Thyroid gland (tissue), 4 donors: ENCODE results near the gene ADGRF3. TPM values are rescaled to one million over a fixed set of nuclear protein-coding genes. Genes with fewer than 3 reads are reported as not detected.

Experiments
- DNase-seq, 2 donors: peaks; one replicate each; pipeline ENCODE4 v3.0.0-alpha.2; 2019
- H3K27ac ChIP-seq, 3 donors: fragments of 200-600 bp; sonication (generic); 1 replicate in 2 of 3; 2 replicates in 1 of 3; pipeline ENCODE4 v1.5.1; 2016 to 2019; ENCODE audit warnings: mild to moderate bottlenecking in 1 of 3, moderate library complexity in 1 of 3
- H3K27me3 ChIP-seq: fragments of 200-600 bp; sonication (generic); one replicate; pipeline ENCODE4 v1.5.1; 2019
- H3K36me3 ChIP-seq, 2 donors: fragments of 200-600 bp; sonication (generic); one replicate each; pipeline ENCODE4 v1.5.1; 2016 to 2019
- H3K4me1 ChIP-seq, 2 donors: fragments of 200-600 bp; sonication (generic); one replicate each; pipeline ENCODE4 v1.5.1; 2017 to 2019
- H3K4me3 ChIP-seq, 3 donors: fragments of 200-600 bp; sonication (generic); replicated peaks in 1 of 3; 1 replicate in 2 of 3; 2 replicates in 1 of 3; pipeline ENCODE4 v1.5.1; 2016; ENCODE audit warnings: mild to moderate bottlenecking in 1 of 3
- H3K9me3 ChIP-seq: fragments of 200-600 bp; sonication (generic); one replicate; pipeline ENCODE4 v1.5.1; 2017
- CTCF ChIP-seq, 6 experiments: fragments of 200-600 bp in 3 of 6; fragments of 450-650 bp in 3 of 6; sonication (generic) in 3 of 6; IDR thresholded peaks; one replicate each; pipeline ENCODE4 v1.5.1; 2016 to 2019; ENCODE audit warnings: antibody characterized with exemption in 6 of 6, mild to moderate bottlenecking in 2 of 6, inconsistent platforms in 1 of 6, moderate library complexity in 1 of 6
- POLR2A ChIP-seq, 2 donors: fragments of 450-650 bp; IDR thresholded peaks; one replicate each; pipeline ENCODE4 v1.6.1; 2017; ENCODE audit warnings: antibody characterized with exemption in 2 of 2, mild to moderate bottlenecking in 2 of 2, moderate library complexity in 1 of 2
- WGBS, 2 donors: methylation state at CpG; one replicate each; pipeline ENCODE4 v1.1.5; 2017; 5-methylcytosine and 5-hydroxymethylcytosine counted together
- intact Hi-C: fragments of 100-400 bp; cut with DNase I; formaldehyde crosslinking; loops from one replicate; pipeline ENCODE4 v1.15.1; 2023
- total RNA-seq, 4 donors: library from RNA; depleted of rRNA; stranded (reverse); fragments of >200 nt; gene quantifications; one replicate each; pipeline ENCODE4 v1.2.3, GENCODE V29; 2016

Gene ADGRF3
- total RNA-seq, 4 donors from 2014 or later: 0.15 to 0.38 TPM; not detected in 2

GRCh38 chr2:26349690-26350089 lies 3.1 kb upstream of the ADGRF3 start:
- no peaks in the 10 kb centered on the region for H3K9me3 ChIP-seq
- H3K4me3 ChIP-seq: no peak overlapping the region
- intact Hi-C loops: no loop called here
- H3K27ac ChIP-seq: no peak overlapping the region
- TF ChIP-seq CTCF (IDR thresholded peaks at IDR 0.05) (no peak), POLR2A (IDR thresholded peaks at IDR 0.05) (no peak)
- no peak for DNase-seq
- H3K36me3 ChIP-seq: no peaks in the 10 kb centered on the region
- peaks cover 10 to 12% of the 10 kb centered on the region in 2 donors for H3K4me1 ChIP-seq
- no peaks in the 10 kb centered on the region for H3K27me3 ChIP-seq
- WGBS, 2 donors: 91 to 92% methylated on average over 3 of the region's 3 CpGs

GRCh38 chr2:26347286-26347865 lies 787 bp upstream of the ADGRF3 start:
- DNase-seq: no peak
- Histone ChIP-seq H3K4me1 (peaks cover 15 to 17% of the 10 kb centered on the region in 2 donors), H3K4me3 (peak overlapping the region in 1 of 3 donors; percentile 91), H3K9me3 (no peaks in the 10 kb centered on the region), H3K27ac (peak overlapping the region in 1 of 3 donors; percentile 89), H3K36me3 (no peaks in the 10 kb centered on the region), H3K27me3 (no peaks in the 10 kb centered on the region)
- TF ChIP-seq POLR2A (IDR thresholded peaks at IDR 0.05) (no peak), CTCF (IDR thresholded peaks at IDR 0.05) (no peak)
- intact Hi-C loops: no loop called here
- WGBS, 2 donors: 37 to 40% methylated on average over 5 of the region's 5 CpGs

GRCh38 chr2:26345545-26346453 lies 790 bp downstream of the ADGRF3 start, which contains the start of gene SELENOI:
Gene SELENOI, plus strand, starts transcription at chr2:26346143. Its CDS starts 90 bp downstream, at chr2:26346233.
- Histone ChIP-seq H3K4me1 (peaks cover 15 to 17% of the 10 kb centered on the region in 2 donors), H3K9me3 (no peaks in the 10 kb centered on the region), H3K27ac (peak within 1 kb of the TSS; percentile 78 to 96 (median 89)), H3K27me3 (no peaks in the 10 kb centered on the region), H3K36me3 (no peaks in the 10 kb centered on the region), H3K4me3 (peak within 1 kb of the TSS; percentile 76 to 91 (median 81))
- intact Hi-C loops: no loop called here
- TF ChIP-seq CTCF (IDR thresholded peaks at IDR 0.05): no peak
- peak; percentile 89 to 93 for TF ChIP-seq POLR2A (IDR thresholded peaks at IDR 0.05)
- peak; percentile 98 to 99 for DNase-seq
- WGBS, 2 donors: 0 to 1% methylated on average over 23 to 53 of the region's 80 CpGs

- H3K27me3 ChIP-seq: no peaks in the 10 kb centered on the region
- TF ChIP-seq CTCF (IDR thresholded peaks at IDR 0.05) (no peak), POLR2A (IDR thresholded peaks at IDR 0.05) (no peak)
- intact Hi-C loops: no loop called here
- no peaks in the 10 kb centered on the region for H3K9me3 ChIP-seq
- DNase-seq: no peak
- no peaks in the 10 kb centered on the region for H3K36me3 ChIP-seq
- peak overlapping the region; percentile 78 to 96 (median 87) for H3K27ac ChIP-seq
- peak overlapping the region; percentile 28 to 91 (median 73) for H3K4me3 ChIP-seq
- peaks cover 15 to 17% of the 10 kb centered on the region in 2 donors for H3K4me1 ChIP-seq
- 0 to 1% methylated on average over 9 of the region's 9 CpGs for WGBS, 2 donors
Observed at GRCh38 chr2:26345283-26345544, 1.4 kb downstream of the ADGRF3 start.
